ENCODE data around the gene SOS2. TPM values are rescaled to one million over a fixed set of nuclear protein-coding genes. Genes with fewer than 3 reads are reported as not detected.

Gene SOS2
- total and polyA plus RNA-seq, 2 donors (not counting 3 experiments of a cell fraction or from before 2014, with no cell fraction given), result 6.7 to 21.3 TPM

GRCh38 chr14:50121486-50121885 is 109.9 kb downstream of the SOS2 start:
- H3K36me3 ChIP-seq (ENCODE audit: control insufficient read depth in 2 of 2, extremely low read depth in 1 of 2, insufficient read depth in 2 of 2, low read length in 2 of 2), result peaks cover 2 to 3% of the 10 kb centered on the region in 2 experiments
- ChIA-PET POLR2A (no interaction called here), CTCF (no interaction called here)
- DNase-seq (ENCODE audit: low read depth, low spot score), result no peak
- no peaks in the 10 kb centered on the region for H3K9me1 ChIP-seq (replicated peaks; ENCODE audit: control insufficient read depth, extremely low read depth, insufficient read depth, low read length)
- H3K9ac ChIP-seq (replicated peaks; ENCODE audit: extremely low read depth, insufficient read depth, low read length), result no peak overlapping the region
- H3K27ac ChIP-seq (ENCODE audit: insufficient read depth, low read depth, low read length), result no peak overlapping the region
- dilution Hi-C loops (cut with MboI; ENCODE audit: extremely low pct_ligation_motif_present, low sequenced_read_pairs) (no loop called here), intact Hi-C loops (cut with micrococcal nuclease) (no loop called here)
- TF ChIP-seq JUN (IDR thresholded peaks at IDR 0.05; ENCODE audit: borderline replicate concordance, insufficient read depth, insufficient read length, low read depth) (no peak), POLR2A (IDR thresholded peaks at IDR 0.05; ENCODE audit: low read depth, low read length) (no peak), FOS (IDR thresholded peaks at IDR 0.05; ENCODE audit: borderline replicate concordance, insufficient read depth, low read length) (no peak), MAX (IDR thresholded peaks at IDR 0.05; ENCODE audit: insufficient read depth, insufficient read length) (no peak)
- BruUV-seq (replicated peaks), result no TSS peak
- H3K4me1 ChIP-seq (ENCODE audit: control insufficient read depth, extremely low read depth, insufficient read depth, low read length), result peaks cover 8% of the 10 kb centered on the region
- H4K20me1 ChIP-seq (replicated peaks; ENCODE audit: control insufficient read depth, extremely low read depth, insufficient read depth, low read length), result no peaks in the 10 kb centered on the region
- no peaks in the 10 kb centered on the region for H3K27me3 ChIP-seq (ENCODE audit: control insufficient read depth in 2 of 2, insufficient read depth in 2 of 2, low read length in 2 of 2)
- H3K9me3 ChIP-seq (replicated peaks; ENCODE audit: control insufficient read depth, insufficient read depth, low read length), result no peaks in the 10 kb centered on the region
- no peak for FAIRE-seq
- H3K4me2 ChIP-seq (ENCODE audit: insufficient read depth, low read length), result no peak overlapping the region
- H2AFZ ChIP-seq (ENCODE audit: low read depth, low read length), result no peak overlapping the region
- H3K79me2 ChIP-seq (ENCODE audit: control insufficient read depth, insufficient read depth, low read length), result no peaks in the 10 kb centered on the region
- no peak overlapping the region for H3K4me3 ChIP-seq (replicated peaks in 1 of 3; ENCODE audit: insufficient read depth in 1 of 3, low read depth in 1 of 3, low read length in 3 of 3)

DNA sequence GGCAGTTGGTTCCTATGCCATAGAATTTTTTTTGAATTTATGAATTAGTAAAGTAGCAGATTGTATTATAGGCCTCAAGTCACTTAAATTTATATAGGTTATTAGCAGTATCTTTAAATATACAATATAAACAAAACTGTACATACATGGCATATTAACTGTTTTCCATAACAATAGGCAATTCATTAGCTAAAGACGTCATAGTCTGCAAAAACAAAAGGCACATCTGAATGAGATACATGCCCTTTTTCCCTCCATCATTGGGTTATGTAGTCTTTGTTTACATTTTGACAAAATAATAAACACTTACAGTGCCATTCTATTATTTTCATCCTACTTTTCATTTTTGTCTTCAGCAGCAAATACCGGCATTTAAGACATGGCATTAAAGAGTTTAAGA is 113.9 kb downstream of the SOS2 start:
- no peak overlapping the region for H3K27ac ChIP-seq (ENCODE audit: insufficient read depth, low read depth, low read length)
- POLR2A ChIA-PET, result interaction anchor here (0.6 kb wide), 1 partner anchor 93 kb away, joined by 3 read pairs; no protein-coding TSS in a partner anchor

More for the DNA sequence above, 113.9 kb downstream of the SOS2 start:
- Histone ChIP-seq H3K36me3 (ENCODE audit: control insufficient read depth in 2 of 2, extremely low read depth in 1 of 2, insufficient read depth in 2 of 2, low read length in 2 of 2) (peaks cover 5 to 8% of the 10 kb centered on the region in 2 experiments), H3K9ac (replicated peaks; ENCODE audit: extremely low read depth, insufficient read depth, low read length) (no peak overlapping the region), H3K4me2 (ENCODE audit: insufficient read depth, low read length) (no peak overlapping the region), H3K4me3 (replicated peaks in 1 of 3; ENCODE audit: insufficient read depth in 1 of 3, low read depth in 1 of 3, low read length in 3 of 3) (no peak overlapping the region), H3K9me1 (replicated peaks; ENCODE audit: control insufficient read depth, extremely low read depth, insufficient read depth, low read length) (no peaks in the 10 kb centered on the region), H4K20me1 (replicated peaks; ENCODE audit: control insufficient read depth, extremely low read depth, insufficient read depth, low read length) (no peaks in the 10 kb centered on the region), H2AFZ (ENCODE audit: low read depth, low read length) (no peak overlapping the region), H3K27me3 (ENCODE audit: control insufficient read depth in 2 of 2, insufficient read depth in 2 of 2, low read length in 2 of 2) (no peaks in the 10 kb centered on the region), H3K79me2 (ENCODE audit: control insufficient read depth, insufficient read depth, low read length) (peaks cover 16% of the 10 kb centered on the region), H3K9me3 (replicated peaks; ENCODE audit: control insufficient read depth, insufficient read depth, low read length) (no peaks in the 10 kb centered on the region), H3K4me1 (ENCODE audit: control insufficient read depth, extremely low read depth, insufficient read depth, low read length) (peaks cover 17% of the 10 kb centered on the region)
- CTCF ChIA-PET, result interaction anchor here (0.9 to 3.0 kb wide), 4 partner anchors 13 to 255 kb away, joined by 3 to 15 read pairs (median 8); no protein-coding TSS in a partner anchor
- no TSS peak for BruUV-seq (replicated peaks)
- no peak for TF ChIP-seq JUN (IDR thresholded peaks at IDR 0.05; ENCODE audit: borderline replicate concordance, insufficient read depth, insufficient read length, low read depth)
- TF ChIP-seq FOS (IDR thresholded peaks at IDR 0.05; ENCODE audit: borderline replicate concordance, insufficient read depth, low read length), result no peak
- no peak for TF ChIP-seq GATA2 (IDR thresholded peaks at IDR 0.05; ENCODE audit: insufficient read depth, insufficient read length, low read depth, low read length)
- no peak for TF ChIP-seq MAX (IDR thresholded peaks at IDR 0.05; ENCODE audit: insufficient read depth, insufficient read length)
- TF ChIP-seq MYC (IDR thresholded peaks at IDR 0.05; ENCODE audit: low read depth, low read length), result no peak
- TF ChIP-seq POLR2A (IDR thresholded peaks at IDR 0.05; ENCODE audit: low read depth, low read length), result no peak
- TF ChIP-seq POLR2AphosphoS5 (IDR thresholded peaks at IDR 0.05; ENCODE audit: insufficient read depth, low read depth, low read length), result no peak
- TF ChIP-seq, protein P1, sequence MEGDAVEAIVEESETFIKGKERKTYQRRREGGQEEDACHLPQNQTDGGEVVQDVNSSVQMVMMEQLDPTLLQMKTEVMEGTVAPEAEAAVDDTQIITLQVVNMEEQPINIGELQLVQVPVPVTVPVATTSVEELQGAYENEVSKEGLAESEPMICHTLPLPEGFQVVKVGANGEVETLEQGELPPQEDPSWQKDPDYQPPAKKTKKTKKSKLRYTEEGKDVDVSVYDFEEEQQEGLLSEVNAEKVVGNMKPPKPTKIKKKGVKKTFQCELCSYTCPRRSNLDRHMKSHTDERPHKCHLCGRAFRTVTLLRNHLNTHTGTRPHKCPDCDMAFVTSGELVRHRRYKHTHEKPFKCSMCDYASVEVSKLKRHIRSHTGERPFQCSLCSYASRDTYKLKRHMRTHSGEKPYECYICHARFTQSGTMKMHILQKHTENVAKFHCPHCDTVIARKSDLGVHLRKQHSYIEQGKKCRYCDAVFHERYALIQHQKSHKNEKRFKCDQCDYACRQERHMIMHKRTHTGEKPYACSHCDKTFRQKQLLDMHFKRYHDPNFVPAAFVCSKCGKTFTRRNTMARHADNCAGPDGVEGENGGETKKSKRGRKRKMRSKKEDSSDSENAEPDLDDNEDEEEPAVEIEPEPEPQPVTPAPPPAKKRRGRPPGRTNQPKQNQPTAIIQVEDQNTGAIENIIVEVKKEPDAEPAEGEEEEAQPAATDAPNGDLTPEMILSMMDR (IDR thresholded peaks at IDR 0.05; ENCODE audit: extremely low read depth in 1 of 2, insufficient read depth in 1 of 2, low read depth in 1 of 2, low read length in 2 of 2), result no peak
- TF ChIP-seq EZH2 (IDR thresholded peaks at IDR 0.05; ENCODE audit: borderline replicate concordance, low read depth, low read length, severe bottlenecking), result no peak
- no peak for FAIRE-seq
- no peak for DNase-seq (ENCODE audit: low read depth, low spot score)
- intact Hi-C loops (cut with micrococcal nuclease), result no loop called here
- dilution Hi-C loops (cut with MboI; ENCODE audit: extremely low pct_ligation_motif_present, low sequenced_read_pairs), result no loop called here
